ENCODE measurements around the gene SLC9A6. TPM values are rescaled to one million over a fixed set of nuclear protein-coding genes. Genes with fewer than 3 reads are reported as not detected.

Gene SLC9A6
- total and polyA plus RNA-seq, 9 of the 15 experiments (the other 6 are each of a cell fraction or from before 2014, with no cell fraction given) = 3.7 to 13.9 (median 9.9) TPM

GRCh38 chrX:136045008-136045407, 59.8 kb downstream of the SLC9A6 start:
- DNase-seq (ENCODE audit: extremely low read depth in 1 of 4, low spot score in 3 of 4) (no peak), FAIRE-seq (no peak), ATAC-seq (no peak)
- intact Hi-C loops (cut with micrococcal nuclease) (no loop called here), in situ Hi-C loops (cut with MboI) (loop anchor here (25.0 kb wide), 2 partner anchors 117 to 642 kb away; no protein-coding TSS in a partner anchor)
- 76% methylated on average over 5 of the region's 5 CpGs for WGBS (ENCODE audit: insufficient coverage, low coverage, missing lambda C conversion rate)
- Histone ChIP-seq H3K9me3 (replicated peaks; ENCODE audit: control insufficient read depth, insufficient read depth, low read depth, low read length) (no peaks in the 10 kb centered on the region), H3K4me3 (no peak overlapping the region), H3K4me1 (replicated peaks in 1 of 2; ENCODE audit: control insufficient read depth in 2 of 2, insufficient read depth in 2 of 2, low read length in 2 of 2) (no peaks in the 10 kb centered on the region), H2AFZ (ENCODE audit: low read depth, low read length) (no peak overlapping the region), H3K9me1 (ENCODE audit: control insufficient read depth, insufficient read depth, low read length) (no peaks in the 10 kb centered on the region), H3K4me2 (ENCODE audit: insufficient read depth, low read length) (no peak overlapping the region), H3K79me2 (ENCODE audit: control insufficient read depth, insufficient read depth, low read length) (no peaks in the 10 kb centered on the region), H4K20me1 (replicated peaks; ENCODE audit: control insufficient read depth, insufficient read depth, low read length) (no peaks in the 10 kb centered on the region), H3K27ac (ENCODE audit: extremely low read depth, low read depth, low read length) (no peak overlapping the region), H3K36me3 (ENCODE audit: control insufficient read depth, insufficient read depth, low read length) (peaks cover 7% of the 10 kb centered on the region; the same call in 2 of the 3 replicates), H3K9ac (ENCODE audit: insufficient read depth in 1 of 2, low read depth in 2 of 2, low read length in 2 of 2) (no peak overlapping the region), H3K27me3 (ENCODE audit: control insufficient read depth in 2 of 2, insufficient read depth in 2 of 2, low read length in 2 of 2) (peaks cover under 1 to 3% of the 10 kb centered on the region in 2 experiments; a peak in 3 of 5 replicates)
- ChIA-PET CTCF (ENCODE audit: low intra/inter-chr PET ratio) (no interaction called here), POLR2A (interaction anchor here (0.7 kb wide), 1 partner anchor 484 kb away, joined by 3 read pairs; no protein-coding TSS in a partner anchor)
- BruUV-seq (replicated peaks) = no TSS peak
- TF ChIP-seq, protein P1, sequence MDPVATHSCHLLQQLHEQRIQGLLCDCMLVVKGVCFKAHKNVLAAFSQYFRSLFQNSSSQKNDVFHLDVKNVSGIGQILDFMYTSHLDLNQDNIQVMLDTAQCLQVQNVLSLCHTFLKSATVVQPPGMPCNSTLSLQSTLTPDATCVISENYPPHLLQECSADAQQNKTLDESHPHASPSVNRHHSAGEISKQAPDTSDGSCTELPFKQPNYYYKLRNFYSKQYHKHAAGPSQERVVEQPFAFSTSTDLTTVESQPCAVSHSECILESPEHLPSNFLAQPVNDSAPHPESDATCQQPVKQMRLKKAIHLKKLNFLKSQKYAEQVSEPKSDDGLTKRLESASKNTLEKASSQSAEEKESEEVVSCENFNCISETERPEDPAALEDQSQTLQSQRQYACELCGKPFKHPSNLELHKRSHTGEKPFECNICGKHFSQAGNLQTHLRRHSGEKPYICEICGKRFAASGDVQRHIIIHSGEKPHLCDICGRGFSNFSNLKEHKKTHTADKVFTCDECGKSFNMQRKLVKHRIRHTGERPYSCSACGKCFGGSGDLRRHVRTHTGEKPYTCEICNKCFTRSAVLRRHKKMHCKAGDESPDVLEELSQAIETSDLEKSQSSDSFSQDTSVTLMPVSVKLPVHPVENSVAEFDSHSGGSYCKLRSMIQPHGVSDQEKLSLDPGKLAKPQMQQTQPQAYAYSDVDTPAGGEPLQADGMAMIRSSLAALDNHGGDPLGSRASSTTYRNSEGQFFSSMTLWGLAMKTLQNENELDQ (CRISPR knock-in tag; IDR thresholded peaks at IDR 0.05; ENCODE audit: borderline replicate concordance) = no peak
- TF ChIP-seq ZBTB5 (IDR thresholded peaks at IDR 0.05) = no peak
- no peak for TF ChIP-seq ZC3H11A (IDR thresholded peaks at IDR 0.05; ENCODE audit: low read depth, low read length)
- TF ChIP-seq THRAP3 (IDR thresholded peaks at IDR 0.05; ENCODE audit: borderline replicate concordance) = no peak
- no peak for TF ChIP-seq SMARCC2 (IDR thresholded peaks at IDR 0.05; ENCODE audit: low read depth)
- TF ChIP-seq E4F1 (CRISPR knock-in tag; IDR thresholded peaks at IDR 0.05; ENCODE audit: borderline replicate concordance) = no peak

Data from K562 (cell line).